ENCODE results near the gene FAM131C. TPM values are rescaled to one million over a fixed set of nuclear protein-coding genes. Genes with fewer than 3 reads are reported as not detected.

Gene FAM131C, protein sequence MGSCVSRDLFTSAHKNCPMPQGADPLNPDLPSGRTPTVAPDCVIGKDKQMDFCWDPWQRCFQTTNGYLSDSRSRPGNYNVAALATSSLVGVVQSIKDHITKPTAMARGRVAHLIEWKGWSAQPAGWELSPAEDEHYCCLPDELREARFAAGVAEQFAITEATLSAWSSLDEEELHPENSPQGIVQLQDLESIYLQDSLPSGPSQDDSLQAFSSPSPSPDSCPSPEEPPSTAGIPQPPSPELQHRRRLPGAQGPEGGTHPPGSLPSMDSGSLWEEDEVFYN
- 0.37 TPM for polyA plus RNA-seq (2013, experiment 1 of 2)
- polyA plus RNA-seq (2013, experiment 2 of 2): 0.44 TPM

DNA sequence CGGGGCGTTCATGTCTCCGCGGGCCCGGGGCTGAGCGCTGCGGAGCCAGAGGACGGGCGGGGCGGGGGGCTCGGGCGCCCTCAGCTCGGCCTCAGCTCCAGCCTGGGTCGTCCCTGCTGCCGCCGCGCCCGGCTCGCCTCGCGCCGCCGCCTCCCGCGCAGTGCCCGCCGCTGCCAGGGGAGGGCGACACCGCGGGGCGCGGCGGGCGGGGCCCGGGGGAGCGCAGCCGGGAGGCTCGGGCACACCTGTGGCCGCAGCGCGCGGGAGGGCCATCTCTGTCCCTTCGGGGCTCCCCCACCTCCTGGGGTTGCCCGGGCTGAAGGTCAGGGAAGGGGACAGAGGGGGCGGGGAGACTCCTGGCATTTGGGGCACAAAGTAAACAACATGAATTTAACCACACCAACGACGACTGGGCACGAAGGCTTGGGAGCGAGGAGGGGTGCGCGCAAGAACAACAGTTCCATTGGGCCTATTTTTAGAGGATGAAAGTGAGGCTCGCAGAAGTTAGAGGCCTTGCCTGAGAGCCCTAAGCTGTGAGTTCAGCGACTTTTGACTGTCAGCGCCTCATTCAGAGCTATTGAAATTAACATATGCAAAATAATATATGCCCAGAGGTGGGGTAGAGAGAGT, at the start of gene FAM131C:
FAM131C (minus strand) TSS at position 162 of the 630 bp plus-strand sequence. CDS start 209 bp downstream, outside the sequence.
- Histone ChIP-seq H3K4ac (ENCODE audit: low read depth in 1 of 2, low read length in 2 of 2) (no peak within 1 kb of the TSS), H3K79me1 (replicated peaks; ENCODE audit: low read length, poor library complexity, severe bottlenecking) (no peaks in the 10 kb centered on the region), H3K9ac (ENCODE audit: low read length) (peak within 1 kb of the TSS; percentile 38), H2AFZ (ENCODE audit: low read depth, low read length) (peak within 1 kb of the TSS; percentile 19), H3K23ac (ENCODE audit: low read length in 2 of 2) (peak within 1 kb of the TSS in 1 of 2 experiments; percentile 87), H3K4me2 (ENCODE audit: low read length, poor library complexity, severe bottlenecking) (peak within 1 kb of the TSS; percentile 87), H3K9me3 (ENCODE audit: control insufficient read depth, low read length) (no peaks in the 10 kb centered on the region), H3K4me1 (ENCODE audit: control insufficient read depth, insufficient read depth, low read depth, low read length) (peaks cover 40% of the 10 kb centered on the region), H2BK15ac (ENCODE audit: low read depth, poor library complexity, severe bottlenecking) (peak within 1 kb of the TSS; percentile 6), H3K27me3 (ENCODE audit: control insufficient read depth in 1 of 2, insufficient read depth in 1 of 2, low read length in 2 of 2) (peaks cover 0 to 7% of the 10 kb centered on the region in 2 experiments), H2BK5ac (ENCODE audit: low read depth, low read length, poor library complexity, severe bottlenecking) (no peak within 1 kb of the TSS), H4K91ac (ENCODE audit: low read length) (no peak within 1 kb of the TSS), H3K14ac (ENCODE audit: low read length in 2 of 2) (peak within 1 kb of the TSS in 1 of 2 experiments; percentile 36), H3K18ac (ENCODE audit: low read depth in 1 of 2, low read length in 2 of 2) (peak within 1 kb of the TSS in 1 of 2 experiments; percentile 34), H2AK5ac (ENCODE audit: low read length, severe bottlenecking) (peak within 1 kb of the TSS; percentile 13), H3K27ac (ENCODE audit: low read length, poor library complexity, severe bottlenecking) (no peak within 1 kb of the TSS), H2BK120ac (ENCODE audit: low read depth, low read length) (peak within 1 kb of the TSS; percentile 54), H2BK12ac (ENCODE audit: low read length in 2 of 2) (peak within 1 kb of the TSS in 1 of 2 experiments; percentile 34), H3K4me3 (ENCODE audit: insufficient read depth in 1 of 2, low read depth in 1 of 2, low read length in 2 of 2) (peak within 1 kb of the TSS; percentile 57 to 71), H4K8ac (ENCODE audit: low read length) (no peak within 1 kb of the TSS), H3K36me3 (ENCODE audit: control insufficient read depth in 1 of 2, insufficient read depth in 2 of 2, low read depth in 1 of 2, low read length in 2 of 2) (no peaks in the 10 kb centered on the region)
- no peak for DNase-seq
- 2% methylated on average over 21 of the region's 54 CpGs for WGBS

DNA sequence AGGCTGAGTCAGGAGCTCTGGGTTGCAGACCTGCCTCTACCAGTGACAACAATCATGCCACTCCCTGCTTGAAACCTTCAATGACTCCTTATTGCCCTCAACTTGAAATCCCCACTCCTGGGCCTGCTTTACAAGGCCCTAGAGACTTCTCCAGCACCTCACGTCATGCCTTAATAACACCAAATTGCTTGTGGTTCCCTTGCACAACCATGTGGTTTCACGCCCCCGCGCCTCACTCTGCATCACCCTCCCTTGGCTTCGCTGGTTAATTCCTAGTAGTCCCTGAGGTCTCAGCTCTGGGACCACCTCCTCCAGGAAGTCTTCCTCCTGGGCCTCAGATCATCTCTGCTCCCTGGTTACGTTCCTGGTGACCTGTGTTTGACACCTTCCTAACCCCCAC, 49.5 kb upstream of the FAM131C start:
- H3K4me1 ChIP-seq (ENCODE audit: control insufficient read depth, insufficient read depth, low read depth, low read length): peaks cover 53% of the 10 kb centered on the region
- WGBS: 58% methylated on average over 6 of the region's 6 CpGs
- peak; percentile 78 for DNase-seq
- H2BK5ac ChIP-seq (ENCODE audit: low read depth, low read length, poor library complexity, severe bottlenecking): no peak overlapping the region
- no peak overlapping the region for H4K91ac ChIP-seq (ENCODE audit: low read length)
- H2BK120ac ChIP-seq (ENCODE audit: low read depth, low read length): no peak overlapping the region
- no peaks in the 10 kb centered on the region for H3K9me3 ChIP-seq (ENCODE audit: control insufficient read depth, low read length)
- no peak overlapping the region for H3K23ac ChIP-seq (ENCODE audit: low read length in 2 of 2)
- H2AFZ ChIP-seq (ENCODE audit: low read depth, low read length): no peak overlapping the region
- no peak overlapping the region for H3K18ac ChIP-seq (ENCODE audit: low read depth in 1 of 2, low read length in 2 of 2)
- no peak overlapping the region for H3K9ac ChIP-seq (ENCODE audit: low read length)
- peaks cover 6% of the 10 kb centered on the region for H3K79me1 ChIP-seq (replicated peaks; ENCODE audit: low read length, poor library complexity, severe bottlenecking)
- H3K14ac ChIP-seq (ENCODE audit: low read length in 2 of 2): no peak overlapping the region
- H3K4me2 ChIP-seq (ENCODE audit: low read length, poor library complexity, severe bottlenecking): no peak overlapping the region
- peaks cover 22 to 60% of the 10 kb centered on the region in 2 experiments for H3K36me3 ChIP-seq (ENCODE audit: control insufficient read depth in 1 of 2, insufficient read depth in 2 of 2, low read depth in 1 of 2, low read length in 2 of 2)
- H4K8ac ChIP-seq (ENCODE audit: low read length): no peak overlapping the region
- H2BK12ac ChIP-seq (ENCODE audit: low read length in 2 of 2): no peak overlapping the region
- peak overlapping the region; percentile 76 for H3K27ac ChIP-seq (ENCODE audit: low read length, poor library complexity, severe bottlenecking)
- H3K27me3 ChIP-seq (ENCODE audit: control insufficient read depth in 1 of 2, insufficient read depth in 1 of 2, low read length in 2 of 2): peaks cover 0 to 53% of the 10 kb centered on the region in 2 experiments
- no peak overlapping the region for H3K4ac ChIP-seq (ENCODE audit: low read depth in 1 of 2, low read length in 2 of 2)
- H3K4me3 ChIP-seq (ENCODE audit: insufficient read depth in 1 of 2, low read depth in 1 of 2, low read length in 2 of 2): no peak overlapping the region
- peak overlapping the region; percentile 49 for H2AK5ac ChIP-seq (ENCODE audit: low read length, severe bottlenecking)
- H2BK15ac ChIP-seq (ENCODE audit: low read depth, poor library complexity, severe bottlenecking): no peak overlapping the region

DNA sequence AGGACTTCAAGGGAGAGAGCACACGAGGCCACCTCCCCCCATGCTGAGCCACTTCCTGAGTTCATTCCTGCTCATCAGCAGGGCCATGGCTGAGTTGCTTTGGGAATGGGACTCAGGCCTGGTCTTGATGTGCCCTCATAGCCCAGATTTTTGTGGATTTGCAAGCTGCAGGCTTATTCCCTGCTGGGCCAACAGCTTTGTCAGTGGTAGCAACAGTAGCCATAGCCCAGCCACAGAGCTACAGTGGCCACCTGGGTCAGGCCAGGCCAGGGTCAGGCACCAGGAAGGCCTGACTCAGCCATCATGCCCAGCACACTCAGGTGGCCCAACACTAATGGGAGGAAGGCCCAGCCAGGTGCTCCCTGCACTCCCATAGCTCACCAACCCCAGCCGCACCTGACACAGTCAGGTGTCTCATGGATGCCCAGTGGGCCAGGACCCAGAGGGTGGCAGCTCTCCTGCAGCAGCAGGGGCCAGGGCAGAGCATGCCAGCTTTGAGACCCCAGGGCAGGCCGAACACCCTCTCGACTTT, 49.0 kb upstream of the FAM131C start:
- H2AK5ac ChIP-seq (ENCODE audit: low read length, severe bottlenecking): peak overlapping the region; percentile 1
- no peak overlapping the region for H3K14ac ChIP-seq (ENCODE audit: low read length in 2 of 2)
- H2BK5ac ChIP-seq (ENCODE audit: low read depth, low read length, poor library complexity, severe bottlenecking): no peak overlapping the region
- peaks cover 18 to 55% of the 10 kb centered on the region in 2 experiments for H3K36me3 ChIP-seq (ENCODE audit: control insufficient read depth in 1 of 2, insufficient read depth in 2 of 2, low read depth in 1 of 2, low read length in 2 of 2)
- no peak overlapping the region for H3K4me2 ChIP-seq (ENCODE audit: low read length, poor library complexity, severe bottlenecking)
- H3K23ac ChIP-seq (ENCODE audit: low read length in 2 of 2): no peak overlapping the region
- no peak overlapping the region for H3K18ac ChIP-seq (ENCODE audit: low read depth in 1 of 2, low read length in 2 of 2)
- H3K79me1 ChIP-seq (replicated peaks; ENCODE audit: low read length, poor library complexity, severe bottlenecking): peaks cover 6% of the 10 kb centered on the region
- no peak overlapping the region for H3K4me3 ChIP-seq (ENCODE audit: insufficient read depth in 1 of 2, low read depth in 1 of 2, low read length in 2 of 2)
- no peak overlapping the region for H2BK12ac ChIP-seq (ENCODE audit: low read length in 2 of 2)
- H3K9me3 ChIP-seq (ENCODE audit: control insufficient read depth, low read length): no peaks in the 10 kb centered on the region
- H2BK15ac ChIP-seq (ENCODE audit: low read depth, poor library complexity, severe bottlenecking): no peak overlapping the region
- H3K27ac ChIP-seq (ENCODE audit: low read length, poor library complexity, severe bottlenecking): peak overlapping the region; percentile 76
- no peak overlapping the region for H3K9ac ChIP-seq (ENCODE audit: low read length)
- peaks cover 57% of the 10 kb centered on the region for H3K4me1 ChIP-seq (ENCODE audit: control insufficient read depth, insufficient read depth, low read depth, low read length)
- no peak overlapping the region for H3K4ac ChIP-seq (ENCODE audit: low read depth in 1 of 2, low read length in 2 of 2)
- no peak overlapping the region for H2BK120ac ChIP-seq (ENCODE audit: low read depth, low read length)
- no peak overlapping the region for H4K8ac ChIP-seq (ENCODE audit: low read length)
- 72% methylated on average over 4 of the region's 4 CpGs for whole genome bisulfite sequencing
- no peak overlapping the region for H2AFZ ChIP-seq (ENCODE audit: low read depth, low read length)
- H4K91ac ChIP-seq (ENCODE audit: low read length): no peak overlapping the region
- peaks cover 0 to 55% of the 10 kb centered on the region in 2 experiments for H3K27me3 ChIP-seq (ENCODE audit: control insufficient read depth in 1 of 2, insufficient read depth in 1 of 2, low read length in 2 of 2)
- DNase-seq: peak; percentile 20

DNA sequence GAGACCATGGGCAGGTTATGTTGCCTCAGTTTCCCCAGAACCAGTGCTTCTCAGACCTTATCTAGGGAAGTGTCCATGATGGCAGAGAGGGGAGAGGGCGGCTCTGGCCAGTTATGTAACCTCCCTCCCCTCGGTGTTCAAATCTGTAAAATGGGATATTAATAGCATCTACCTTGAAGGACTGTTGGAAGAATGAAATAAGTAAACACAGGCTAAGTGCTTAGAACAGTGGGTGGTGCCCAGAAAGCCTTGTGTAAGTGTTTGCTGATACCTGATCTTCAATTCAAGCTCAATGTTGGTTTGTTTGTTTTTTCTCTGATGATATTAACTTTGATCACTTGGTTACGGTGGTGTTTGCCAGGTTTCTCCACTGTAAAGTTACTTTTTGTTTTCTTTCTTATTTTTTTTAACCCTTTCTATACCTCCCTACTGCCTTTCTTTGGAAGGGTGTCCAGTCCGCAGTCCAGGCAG, 47.5 kb upstream of the FAM131C start:
- Histone ChIP-seq H3K14ac (ENCODE audit: low read length in 2 of 2) (no peak overlapping the region), H3K9me3 (ENCODE audit: control insufficient read depth, low read length) (no peaks in the 10 kb centered on the region), H2BK5ac (ENCODE audit: low read depth, low read length, poor library complexity, severe bottlenecking) (no peak overlapping the region), H2BK12ac (ENCODE audit: low read length in 2 of 2) (no peak overlapping the region), H4K91ac (ENCODE audit: low read length) (no peak overlapping the region), H2AK5ac (ENCODE audit: low read length, severe bottlenecking) (no peak overlapping the region), H3K4me1 (ENCODE audit: control insufficient read depth, insufficient read depth, low read depth, low read length) (peaks cover 64% of the 10 kb centered on the region), H2BK120ac (ENCODE audit: low read depth, low read length) (no peak overlapping the region), H4K8ac (ENCODE audit: low read length) (no peak overlapping the region), H2AFZ (ENCODE audit: low read depth, low read length) (no peak overlapping the region), H3K18ac (ENCODE audit: low read depth in 1 of 2, low read length in 2 of 2) (no peak overlapping the region), H3K27me3 (ENCODE audit: control insufficient read depth in 1 of 2, insufficient read depth in 1 of 2, low read length in 2 of 2) (peaks cover 0 to 53% of the 10 kb centered on the region in 2 experiments), H3K4ac (ENCODE audit: low read depth in 1 of 2, low read length in 2 of 2) (no peak overlapping the region), H3K9ac (ENCODE audit: low read length) (no peak overlapping the region), H2BK15ac (ENCODE audit: low read depth, poor library complexity, severe bottlenecking) (no peak overlapping the region), H3K27ac (ENCODE audit: low read length, poor library complexity, severe bottlenecking) (no peak overlapping the region), H3K4me3 (ENCODE audit: insufficient read depth in 1 of 2, low read depth in 1 of 2, low read length in 2 of 2) (no peak overlapping the region), H3K23ac (ENCODE audit: low read length in 2 of 2) (no peak overlapping the region), H3K4me2 (ENCODE audit: low read length, poor library complexity, severe bottlenecking) (no peak overlapping the region), H3K79me1 (replicated peaks; ENCODE audit: low read length, poor library complexity, severe bottlenecking) (peaks cover 3% of the 10 kb centered on the region), H3K36me3 (ENCODE audit: control insufficient read depth in 1 of 2, insufficient read depth in 2 of 2, low read depth in 1 of 2, low read length in 2 of 2) (peaks cover 11 to 41% of the 10 kb centered on the region in 2 experiments)
- WGBS: 97% methylated on average over 3 of the region's 4 CpGs
- DNase-seq: no peak
